HPDE6-E6E7 (cell line): Measurements from ENCODE around the gene PITX2.

Experiments
- DNase-seq: peaks from one replicate; pipeline ENCODE4 v3.0.0; 2011; ENCODE audit warnings: missing footprints; ENCODE audit errors: extremely low spot score

PITX2 gene

GRCh38 chr4:110636171-110636679 lies 13.3 kb upstream of the PITX2 start:
- DNase-seq = no peak

GRCh38 chr4:110635163-110635865 lies 12.4 kb upstream of the PITX2 start:
- DNase-seq = no peak

- DNase-seq = no peak
Observed at GRCh38 chr4:110634350-110635162, 11.7 kb upstream of the PITX2 start.

- no peak for DNase-seq
Observed at GRCh38 chr4:110633358-110634341, 10.8 kb upstream of the PITX2 start.

- no peak for DNase-seq
Observed at GRCh38 chr4:110632506-110633357, 9.9 kb upstream of the PITX2 start.

- peak; percentile 87 for DNase-seq
Observed at GRCh38 chr4:110631584-110632505, 9.0 kb upstream of the PITX2 start.

GRCh38 chr4:110630688-110631402 lies 8.0 kb upstream of the PITX2 start:
- no peak for DNase-seq

GRCh38 chr4:110629780-110630687 lies 7.2 kb upstream of the PITX2 start:
- DNase-seq = no peak

- no peak for DNase-seq
Observed at GRCh38 chr4:110629214-110629754, 6.4 kb upstream of the PITX2 start.

GRCh38 chr4:110628663-110629213 lies 5.9 kb upstream of the PITX2 start:
- DNase-seq = no peak

- no peak for DNase-seq
Observed at GRCh38 chr4:110627977-110628662, 5.2 kb upstream of the PITX2 start.

GRCh38 chr4:110626532-110627153 lies 3.8 kb upstream of the PITX2 start:
- no peak for DNase-seq

GRCh38 chr4:110625576-110626257 lies 2.8 kb upstream of the PITX2 start:
- DNase-seq = no peak

GRCh38 chr4:110624904-110625494 lies 2.1 kb upstream of the PITX2 start:
- DNase-seq = no peak

- no peak for DNase-seq
Observed at GRCh38 chr4:110624398-110624780, 1.5 kb upstream of the PITX2 start.
